Peyer's patch (tissue), 4 donors: ENCODE data around the gene KANSL3. TPM values are rescaled to one million over a fixed set of nuclear protein-coding genes. Genes with fewer than 3 reads are reported as not detected.

Source experiments
- DNase-seq, 3 donors: peaks; one replicate each; pipeline ENCODE4 v3.0.0-alpha.2; 2017 to 2019
- H3K27ac ChIP-seq, 4 donors: fragments of 200-600 bp; sonication (generic); one replicate each; pipeline ENCODE4 v1.5.1; 2016 to 2019
- H3K27me3 ChIP-seq, 2 donors: fragments of 200-600 bp; sonication (generic); one replicate each; pipeline ENCODE4 v1.5.1; 2019
- H3K36me3 ChIP-seq, 3 donors: fragments of 200-600 bp; sonication (generic); one replicate each; pipeline ENCODE4 v1.5.1; 2016 to 2019
- H3K4me1 ChIP-seq, 4 donors: fragments of 200-600 bp; sonication (generic); one replicate each; pipeline ENCODE4 v1.5.1; 2016 to 2019
- H3K4me3 ChIP-seq, 4 donors: fragments of 200-600 bp; sonication (generic); 1 replicate in 3 of 4; 2 replicates in 1 of 4; pipeline ENCODE4 v1.5.1; 2016 to 2019; ENCODE audit warnings: mild to moderate bottlenecking in 1 of 4
- H3K9me3 ChIP-seq, 4 donors: fragments of 200-600 bp; sonication (generic); one replicate each; pipeline ENCODE4 v1.5.1; 2016 to 2019; ENCODE audit warnings: mild to moderate bottlenecking in 1 of 4
- CTCF ChIP-seq, 6 experiments: fragments of 450-650 bp in 4 of 6; fragments of 200-600 bp in 2 of 6; sonication (generic) in 1 of 6; IDR thresholded peaks; one replicate each; pipeline ENCODE4 v1.5.1; 2017 to 2019; ENCODE audit warnings: antibody characterized with exemption in 6 of 6, mild to moderate bottlenecking in 3 of 6, moderate library complexity in 1 of 6
- POLR2A ChIP-seq, 2 donors: fragments of 450-650 bp; IDR thresholded peaks; one replicate each; pipeline ENCODE4 v1.5.1; 2017; ENCODE audit warnings: antibody characterized with exemption in 2 of 2, mild to moderate bottlenecking in 2 of 2, moderate library complexity in 2 of 2
- total RNA-seq, 4 donors: library from RNA; depleted of rRNA; stranded (reverse); fragments of >200 nt; gene quantifications; one replicate each; pipeline ENCODE4 v1.1.0, GENCODE V29; 2016

The KANSL3 gene
- total RNA-seq, 4 donors from 2014 or later: 31.5 to 69.2 (median 59.6) TPM

DNA sequence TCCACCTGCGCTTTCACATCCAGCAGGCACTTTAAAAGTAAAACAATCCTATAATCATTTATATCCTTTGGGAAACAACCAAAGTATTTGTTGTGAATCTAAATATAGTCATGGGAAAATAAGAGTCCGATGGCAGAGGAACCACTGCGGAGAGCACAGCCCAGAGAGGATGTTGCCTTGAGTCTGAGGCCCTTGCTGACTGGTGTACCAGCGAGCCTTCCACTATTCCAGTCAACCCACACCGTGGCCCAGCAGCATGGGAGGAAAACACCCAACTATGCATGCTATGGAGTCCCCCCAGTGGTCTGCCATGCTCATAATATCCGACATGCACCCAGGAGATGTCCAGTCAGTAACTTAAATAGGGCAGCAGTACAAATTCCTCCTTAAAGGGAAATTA lies 21.6 kb downstream of the KANSL3 start:
- no peak overlapping the region for H3K4me3 ChIP-seq

DNA sequence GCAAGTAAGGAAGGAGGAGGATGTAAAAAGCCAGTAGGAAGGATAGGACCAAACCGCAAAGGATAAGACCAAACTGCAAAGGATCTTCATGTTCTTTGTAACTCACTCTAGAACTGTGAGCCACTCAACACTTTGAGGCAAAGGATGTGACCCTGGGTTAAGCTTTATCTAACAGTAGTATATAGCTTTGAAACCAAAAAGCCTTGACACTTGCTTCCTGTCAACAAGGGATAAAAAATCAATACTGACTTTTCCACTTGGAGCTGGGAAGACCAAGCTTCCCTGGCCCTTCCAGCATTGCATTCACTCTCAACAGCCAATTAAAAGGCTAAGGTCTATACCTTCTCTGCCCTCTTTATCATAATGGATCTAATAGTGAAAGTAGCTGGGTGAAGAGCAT lies 22.0 kb downstream of the KANSL3 start:
- Histone ChIP-seq H3K27ac (no peak overlapping the region), H3K36me3 (peaks cover 0 to 86% (median 0%) of the 10 kb centered on the region in 3 donors), H3K4me1 (no peaks in the 10 kb centered on the region), H3K9me3 (no peaks in the 10 kb centered on the region), H3K27me3 (no peaks in the 10 kb centered on the region), H3K4me3 (no peak overlapping the region)
- TF ChIP-seq POLR2A (IDR thresholded peaks at IDR 0.05) (no peak), CTCF (IDR thresholded peaks at IDR 0.05) (no peak)
- no peak for DNase-seq

More for the DNA sequence above, 21.6 kb downstream of the KANSL3 start:
- no peak for DNase-seq
- TF ChIP-seq POLR2A (IDR thresholded peaks at IDR 0.05): no peak
- TF ChIP-seq CTCF (IDR thresholded peaks at IDR 0.05): no peak
- no peaks in the 10 kb centered on the region for H3K27me3 ChIP-seq
- peak overlapping the region in 1 of 4 donors; percentile 23 for H3K27ac ChIP-seq
- peaks cover 0 to 82% (median 0%) of the 10 kb centered on the region in 3 donors for H3K36me3 ChIP-seq
- no peaks in the 10 kb centered on the region for H3K4me1 ChIP-seq
- H3K9me3 ChIP-seq: no peaks in the 10 kb centered on the region

DNA sequence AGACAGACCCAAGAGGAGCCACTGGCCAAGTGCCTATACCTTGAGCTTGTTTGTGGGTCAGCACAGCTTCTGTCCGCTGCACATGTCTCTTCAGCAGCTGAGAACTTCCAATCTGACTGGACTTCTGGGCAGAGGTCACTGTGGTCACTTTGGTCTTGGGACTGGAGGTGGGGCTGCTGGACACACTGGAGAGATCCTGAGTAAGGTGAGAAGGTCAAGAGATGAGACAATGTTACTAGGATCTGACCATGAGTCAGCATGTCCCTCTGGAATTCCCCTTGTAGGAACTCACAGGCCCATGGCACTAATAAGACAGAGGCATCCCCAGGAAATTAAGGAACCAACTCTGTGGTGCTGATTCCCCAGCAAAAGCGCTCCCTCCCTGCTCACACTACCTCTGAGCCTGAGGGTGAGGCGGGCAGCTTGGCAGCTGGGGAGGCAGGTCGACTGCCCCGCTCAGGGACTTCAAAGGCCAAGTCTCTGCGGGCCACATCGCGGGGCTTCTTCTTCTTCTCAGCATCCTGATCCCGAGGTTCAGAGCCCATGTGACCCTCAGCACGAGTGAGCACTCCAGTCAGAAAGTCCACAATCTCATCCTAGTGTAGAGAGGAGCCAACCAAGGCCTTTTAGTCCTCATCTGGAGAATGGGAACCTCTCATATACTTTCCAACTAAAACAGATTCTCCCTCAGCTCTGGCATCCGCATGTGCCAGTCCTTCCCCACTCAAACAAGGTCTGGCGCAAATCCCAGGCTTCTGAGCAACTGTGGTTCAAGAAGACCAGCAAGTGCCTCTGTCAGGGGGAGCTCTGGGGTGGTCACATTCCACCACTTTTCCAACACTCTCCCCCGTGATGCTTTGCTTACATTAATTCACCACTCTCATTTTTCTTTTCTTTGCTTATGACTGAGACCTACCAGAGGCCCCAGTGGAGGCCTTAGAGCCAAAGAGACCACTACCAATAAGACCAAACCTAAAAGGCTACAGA lies 29.4 kb downstream of the KANSL3 start:
- Histone ChIP-seq H3K27ac (no peak overlapping the region), H3K36me3 (peaks cover 0 to 99% (median 2%) of the 10 kb centered on the region in 3 donors), H3K9me3 (no peaks in the 10 kb centered on the region), H3K4me1 (peaks cover 0 to 4% (median 0%) of the 10 kb centered on the region in 4 donors), H3K4me3 (no peak overlapping the region), H3K27me3 (no peaks in the 10 kb centered on the region)
- TF ChIP-seq CTCF (IDR thresholded peaks at IDR 0.05) (no peak), POLR2A (IDR thresholded peaks at IDR 0.05) (no peak)
- no peak for DNase-seq

GRCh38 chr2:96604104-96604503 lies 34.0 kb downstream of the KANSL3 start:
- no peak overlapping the region for H3K4me3 ChIP-seq
- peaks cover 0 to 7% (median 0%) of the 10 kb centered on the region in 4 donors for H3K4me1 ChIP-seq
- no peaks in the 10 kb centered on the region for H3K9me3 ChIP-seq
- no peak for TF ChIP-seq CTCF (IDR thresholded peaks at IDR 0.05)
- no peak for TF ChIP-seq POLR2A (IDR thresholded peaks at IDR 0.05)
- DNase-seq: no peak
- no peaks in the 10 kb centered on the region for H3K27me3 ChIP-seq
- peaks cover 0 to 98% (median 2%) of the 10 kb centered on the region in 3 donors for H3K36me3 ChIP-seq
- no peak overlapping the region for H3K27ac ChIP-seq

- no peaks in the 10 kb centered on the region for H3K9me3 ChIP-seq
- no peak overlapping the region for H3K4me3 ChIP-seq
- H3K4me1 ChIP-seq: peaks cover 0 to 3% (median 0%) of the 10 kb centered on the region in 4 donors
- no peaks in the 10 kb centered on the region for H3K27me3 ChIP-seq
- H3K36me3 ChIP-seq: peaks cover 0 to 96% (median 0%) of the 10 kb centered on the region in 3 donors
- H3K27ac ChIP-seq: peak overlapping the region in 1 of 4 donors; percentile 58
- TF ChIP-seq POLR2A (IDR thresholded peaks at IDR 0.05) (no peak), CTCF (IDR thresholded peaks at IDR 0.05) (peak in 4 of 6 experiments; percentile 11 to 51 (median 44))
- DNase-seq: peak in 2 of 3 donors; percentile 62 to 67
Observed at GRCh38 chr2:96602330-96602823, 35.7 kb downstream of the KANSL3 start.
